ENCODE measurements around the gene CELSR1. TPM values are rescaled to one million over a fixed set of nuclear protein-coding genes. Genes with fewer than 3 reads are reported as not detected.
A peak's percentile ranks its signal among the peaks of the same experiment; 100 is the strongest.

CELSR1 gene
- total and polyA plus RNA-seq, 2 of the 13 experiments (the other 11 are each of a cell fraction or from before 2014, with no cell fraction given), result 0.78 to 1.8 TPM

GRCh38 chr22:46453006-46453828, 84.2 kb downstream of the CELSR1 start (continued):
- TF ChIP-seq NFYB (CRISPR knock-in tag; IDR thresholded peaks at IDR 0.05) (no peak), MTF2 (CRISPR knock-in tag; IDR thresholded peaks at IDR 0.05; ENCODE audit: borderline replicate concordance) (no peak), SRY (CRISPR knock-in tag; IDR thresholded peaks at IDR 0.05) (no peak), DPF2 (CRISPR knock-in tag; IDR thresholded peaks at IDR 0.05; ENCODE audit: borderline replicate concordance, low read depth) (peak; percentile 89), HES4 (CRISPR knock-in tag; IDR thresholded peaks at IDR 0.05; ENCODE audit: borderline replicate concordance) (no peak), SSRP1 (CRISPR knock-in tag; IDR thresholded peaks at IDR 0.05) (no peak), ZNF180 (CRISPR knock-in tag; IDR thresholded peaks at IDR 0.05; ENCODE audit: borderline replicate concordance, low read depth) (no peak), ZNF382 (CRISPR knock-in tag; IDR thresholded peaks at IDR 0.05; ENCODE audit: borderline replicate concordance) (no peak), SIX4 (CRISPR knock-in tag; IDR thresholded peaks at IDR 0.05) (peak; percentile 47; the same call in 1 of the 2 replicates), GATAD2A (CRISPR knock-in tag; IDR thresholded peaks at IDR 0.05) (peak; percentile 90), ZBTB43 (CRISPR knock-in tag; conservative IDR thresholded peaks at IDR 0.05) (peak; percentile 75; the same call in 1 of the 2 replicates), ZNF614 (CRISPR knock-in tag; IDR thresholded peaks at IDR 0.05; ENCODE audit: borderline replicate concordance) (peak; percentile 67; the same call in 1 of the 2 replicates), LBX2 (CRISPR knock-in tag; IDR thresholded peaks at IDR 0.05; ENCODE audit: borderline replicate concordance) (no peak), ZNF292 (CRISPR knock-in tag; IDR thresholded peaks at IDR 0.05; ENCODE audit: borderline replicate concordance, low read depth) (peak; percentile 79), DR1 (CRISPR knock-in tag; IDR thresholded peaks at IDR 0.05) (no peak), ZNF460 (CRISPR knock-in tag; IDR thresholded peaks at IDR 0.05; ENCODE audit: borderline replicate concordance) (no peak), PHF20 (CRISPR knock-in tag; IDR thresholded peaks at IDR 0.05) (no peak), ZNF674 (CRISPR knock-in tag; IDR thresholded peaks at IDR 0.05; ENCODE audit: low read depth) (no peak), EP300 (IDR thresholded peaks at IDR 0.05; ENCODE audit: low read depth in 2 of 2, low read length in 2 of 2) (peak; percentile 28 to 87; a peak in 3 of 4 replicates), EP300 (CRISPR knock-in tag; IDR thresholded peaks at IDR 0.05; ENCODE audit: borderline replicate concordance) (peak; percentile 60), ZNF160 (CRISPR knock-in tag; IDR thresholded peaks at IDR 0.05) (no peak; the same call in 1 of the 2 replicates), HMG20A (CRISPR knock-in tag; IDR thresholded peaks at IDR 0.05; ENCODE audit: borderline replicate concordance) (peak; percentile 75), ZFY (CRISPR knock-in tag; IDR thresholded peaks at IDR 0.05) (peak; percentile 27), MTA1 (CRISPR knock-in tag; IDR thresholded peaks at IDR 0.05; ENCODE audit: borderline replicate concordance) (peak; percentile 96), ZNF841 (CRISPR knock-in tag; IDR thresholded peaks at IDR 0.05; ENCODE audit: borderline replicate concordance) (no peak), EEA1 (CRISPR knock-in tag; IDR thresholded peaks at IDR 0.05; ENCODE audit: borderline replicate concordance) (no peak), KLF12 (CRISPR knock-in tag; IDR thresholded peaks at IDR 0.05; ENCODE audit: borderline replicate concordance) (0 out of 2 replicates have a peak, but pooled peaks have one; percentile 45), GABPB1 (CRISPR knock-in tag; IDR thresholded peaks at IDR 0.05) (peak; percentile 81), ZNF138 (CRISPR knock-in tag; IDR thresholded peaks at IDR 0.05; ENCODE audit: low read depth) (no peak), ZFP90 (CRISPR knock-in tag; IDR thresholded peaks at IDR 0.05; ENCODE audit: borderline replicate concordance) (peak; percentile 40; the same call in 1 of the 2 replicates), YEATS4 (CRISPR knock-in tag; IDR thresholded peaks at IDR 0.05; ENCODE audit: borderline replicate concordance) (peak; percentile 14)
